GM21526 (cell line): Measurements from ENCODE around the gene PPP1R14D.

Source experiments
- ATAC-seq: cut with Tn5 transposase; IDR thresholded peaks from one replicate; pipeline ENCODE4 v1.9.1; 2021; ENCODE audit warnings: moderate library complexity; ENCODE audit not compliant: unreplicated experiment, low FRiP score

PPP1R14D gene

DNA sequence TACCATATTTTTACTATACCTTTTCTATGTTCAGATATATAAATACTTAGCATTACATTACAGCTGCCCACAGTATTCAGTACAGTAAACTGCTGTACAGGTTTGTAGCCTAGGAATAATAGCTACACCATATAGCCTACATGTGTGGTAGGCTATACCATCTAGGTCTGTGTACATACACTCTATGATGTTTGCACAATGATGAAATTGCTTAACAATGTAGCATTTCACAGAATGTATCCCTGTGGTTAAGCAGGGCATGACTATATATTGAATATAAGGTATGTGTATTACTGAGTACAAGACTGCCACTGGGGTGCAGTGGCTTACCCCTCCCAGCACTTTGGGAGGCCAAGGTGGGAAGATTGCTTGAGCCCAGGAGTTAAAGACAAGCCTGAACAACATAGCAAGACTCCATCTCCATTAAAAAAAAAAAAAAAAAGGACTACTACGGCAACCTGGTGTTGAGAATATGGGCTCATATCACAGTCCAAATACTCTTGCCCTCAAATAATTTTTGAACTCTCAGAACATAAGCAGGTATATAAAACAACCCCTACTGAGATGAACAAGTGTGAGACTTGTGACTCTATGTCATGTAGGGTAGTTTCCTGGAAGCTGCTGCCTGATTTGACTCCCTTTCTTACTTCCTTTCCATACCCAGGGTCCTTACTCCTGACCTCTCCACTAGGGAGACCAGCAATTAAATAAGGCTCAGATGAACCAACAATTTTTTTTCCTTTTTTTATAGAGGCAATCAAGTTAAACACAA lies 4.8 kb downstream of the PPP1R14D start:
- no peak for ATAC-seq

DNA sequence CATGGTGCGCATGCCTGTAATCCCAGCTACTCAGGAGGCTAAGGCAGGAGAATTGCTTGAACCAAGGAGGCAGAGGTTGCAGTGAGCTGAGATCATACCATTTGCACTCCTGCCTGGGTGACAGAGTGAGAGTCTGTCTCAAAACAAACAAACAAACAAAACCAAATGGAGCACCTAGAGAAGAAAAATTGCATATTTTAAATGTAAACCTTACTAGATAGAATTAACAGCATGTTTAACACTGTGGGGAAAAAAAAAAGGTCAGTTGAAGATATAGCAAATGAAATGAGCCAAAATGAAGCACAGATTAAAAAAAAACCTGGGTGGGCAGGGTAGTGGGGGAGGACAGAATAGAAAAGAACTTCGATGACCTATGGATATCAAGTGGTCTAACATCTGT lies 7.3 kb downstream of the PPP1R14D start:
- ATAC-seq = no peak

GRCh38 chr15:40819048-40819447 lies 9.5 kb downstream of the PPP1R14D start:
- ATAC-seq = no peak

DNA sequence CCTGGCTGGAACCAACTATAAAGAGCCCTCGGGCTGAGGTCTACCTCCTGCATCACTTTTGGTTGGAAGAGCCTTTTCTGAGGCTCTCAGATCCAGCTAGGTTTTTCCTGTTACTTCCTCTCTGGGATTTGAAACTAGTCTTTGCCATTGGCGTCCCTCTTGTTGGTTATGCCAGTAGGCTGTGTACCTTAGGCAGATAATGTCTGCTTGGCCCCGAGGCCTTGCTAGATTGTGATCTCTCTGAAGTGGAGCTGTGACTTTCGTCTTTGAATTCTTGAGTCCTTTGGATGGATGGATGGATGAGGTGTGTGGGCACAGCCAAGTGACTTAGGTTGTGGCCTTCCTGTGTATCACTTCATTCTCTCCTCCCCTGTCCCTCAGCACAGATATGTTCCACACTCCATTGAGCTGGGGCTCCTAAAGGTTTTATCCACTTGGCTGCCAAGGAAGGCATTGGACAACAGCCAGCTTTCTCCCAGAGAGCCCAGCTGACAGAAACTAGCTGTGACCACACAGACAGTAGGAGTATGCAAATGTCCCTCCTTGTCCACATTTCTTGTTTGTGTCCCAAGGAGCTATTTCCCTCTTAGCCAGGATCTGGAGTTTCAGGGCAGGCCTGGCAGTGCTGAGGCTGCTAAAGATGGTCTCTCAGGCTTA lies 13.3 kb downstream of the PPP1R14D start:
- no peak for ATAC-seq

DNA sequence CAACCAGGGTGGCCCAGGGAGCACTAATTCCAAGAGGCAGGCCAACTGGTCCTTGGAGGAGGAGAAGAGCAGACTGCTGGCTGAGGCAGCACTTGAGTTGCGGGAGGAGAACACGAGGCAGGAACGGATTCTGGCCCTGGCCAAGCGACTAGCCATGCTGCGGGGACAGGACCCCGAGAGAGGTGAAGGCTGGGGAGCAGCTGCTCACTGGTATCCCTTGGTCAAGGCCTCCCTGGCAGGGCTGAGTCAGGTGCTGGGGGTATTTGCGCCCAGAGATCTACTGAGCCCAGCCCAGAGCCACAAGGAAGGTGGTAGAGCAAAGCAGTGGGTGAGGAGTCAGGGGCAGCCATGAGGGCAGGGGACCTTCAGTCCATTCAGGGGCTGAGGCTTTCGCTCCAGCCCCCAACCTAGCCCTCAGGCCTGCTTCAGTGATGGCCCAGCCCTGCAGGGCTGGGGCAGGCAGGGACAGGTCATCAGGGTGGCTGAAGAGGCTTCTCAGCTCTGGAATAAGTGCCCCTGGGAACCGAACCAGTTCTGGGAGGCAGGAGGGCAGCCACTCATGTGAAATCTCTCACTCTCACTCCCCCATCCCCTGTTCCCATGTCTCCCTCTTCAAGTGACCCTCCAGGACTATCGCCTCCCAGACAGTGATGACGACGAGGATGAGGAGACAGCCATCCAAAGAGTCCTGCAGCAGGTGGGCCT lies 15.6 kb downstream of the PPP1R14D start:
- ATAC-seq = no peak

- ATAC-seq = no peak
These were observed 19.6 kb downstream of the PPP1R14D start for GRCh38 chr15:40808861-40809450.

- no peak for ATAC-seq
These were observed 20.5 kb downstream of the PPP1R14D start for GRCh38 chr15:40807888-40808461.

DNA sequence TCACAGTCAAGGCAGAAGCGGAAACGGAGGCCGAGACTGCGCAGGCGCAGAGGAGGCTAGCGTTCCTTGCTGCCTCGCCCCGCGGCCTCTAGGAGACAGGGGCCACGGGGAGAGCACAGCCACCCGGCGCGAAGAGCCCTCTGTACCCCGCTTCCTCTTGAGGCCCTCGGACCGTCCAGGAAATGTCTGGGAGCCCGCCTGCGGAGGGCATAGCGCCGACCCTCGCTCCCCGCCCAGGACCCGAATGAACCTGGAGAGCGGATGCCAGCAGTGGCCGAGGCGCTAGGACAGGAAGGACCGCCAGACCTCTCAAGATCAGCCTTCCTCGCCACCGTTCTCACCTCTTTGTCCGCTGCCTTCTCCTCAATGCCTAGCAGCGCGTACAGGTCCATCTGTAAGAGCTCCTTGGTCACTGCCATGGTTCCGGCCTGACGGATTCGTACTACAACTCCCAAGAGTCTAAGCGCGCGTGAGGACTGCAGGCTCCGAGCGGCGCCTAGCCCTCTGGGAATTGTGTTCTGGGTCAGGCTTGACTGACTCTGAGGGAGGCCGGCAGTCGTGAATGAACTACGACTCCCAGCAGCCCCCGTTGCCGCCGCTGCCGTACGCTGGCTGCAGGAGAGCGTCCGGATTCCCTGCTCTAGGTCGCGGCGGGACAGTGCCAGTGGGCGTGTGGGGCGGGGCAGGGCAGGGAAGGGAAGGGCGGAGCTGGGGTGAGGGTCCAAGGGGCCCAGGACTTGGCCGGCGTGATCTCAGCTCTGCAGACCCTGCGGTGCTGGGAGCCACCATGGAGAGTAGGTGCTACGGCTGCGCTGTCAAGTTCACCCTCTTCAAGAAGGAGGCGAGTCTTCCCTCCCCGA lies 21.2 kb downstream of the PPP1R14D start, which contains the start of the genes DNAJC17 and ZFYVE19:
TSS of gene DNAJC17 (minus strand) at position 446 of the 860 bp plus-strand sequence. CDS start at position 419, 27 bp downstream.
TSS of gene ZFYVE19 (plus strand) at position 62 of the 860 bp plus-strand sequence. CDS start at position 563, 501 bp downstream.
- ATAC-seq = peak; percentile 87

- ATAC-seq = no peak
These were observed 21.9 kb downstream of the PPP1R14D start for GRCh38 chr15:40806672-40807027.

DNA sequence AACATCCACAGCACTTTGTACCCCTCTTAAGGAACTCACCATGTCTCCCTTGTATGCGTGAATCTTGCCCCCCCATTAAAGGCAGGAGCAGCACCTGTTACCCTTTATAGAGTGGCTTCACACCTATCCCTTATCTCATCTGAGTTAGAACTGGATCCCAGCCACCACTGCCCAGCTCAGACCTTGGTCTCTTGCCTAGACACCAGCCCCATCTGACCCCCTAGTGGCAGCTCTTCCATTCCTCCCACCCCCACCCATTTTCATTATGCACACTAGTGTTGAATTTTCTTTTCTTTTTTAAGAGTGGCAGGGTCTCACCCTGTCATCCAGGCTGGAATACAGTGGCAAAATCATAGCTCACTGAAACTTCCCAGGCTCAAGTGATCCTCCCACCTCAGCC lies 24.8 kb downstream of the PPP1R14D start:
- ATAC-seq = no peak

GRCh38 chr15:40803076-40803475 lies 25.4 kb downstream of the PPP1R14D start:
- no peak for ATAC-seq

DNA sequence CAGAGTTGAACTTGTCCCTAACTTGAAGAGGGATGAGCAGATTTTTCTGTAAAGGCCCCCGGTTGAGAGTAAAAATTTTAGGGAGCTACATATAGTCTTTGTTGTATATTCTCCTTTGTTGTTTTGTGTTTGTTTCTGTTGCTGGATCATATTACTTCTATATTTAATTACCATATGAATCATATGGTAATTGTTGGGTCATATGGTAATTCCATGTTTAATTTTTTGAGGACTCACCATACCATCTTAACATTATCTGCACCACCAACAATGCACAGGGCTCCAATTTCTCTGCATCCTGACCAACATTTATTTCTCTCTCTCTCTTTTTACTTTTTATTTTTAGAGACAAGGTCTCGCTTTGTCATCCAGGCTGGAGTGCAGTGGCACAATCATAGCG lies 29.0 kb downstream of the PPP1R14D start:
- ATAC-seq = no peak

GRCh38 chr15:40796512-40796911 lies 32.0 kb downstream of the PPP1R14D start:
- no peak for ATAC-seq

- ATAC-seq = no peak
These were observed 32.5 kb downstream of the PPP1R14D start for GRCh38 chr15:40796041-40796440.

DNA sequence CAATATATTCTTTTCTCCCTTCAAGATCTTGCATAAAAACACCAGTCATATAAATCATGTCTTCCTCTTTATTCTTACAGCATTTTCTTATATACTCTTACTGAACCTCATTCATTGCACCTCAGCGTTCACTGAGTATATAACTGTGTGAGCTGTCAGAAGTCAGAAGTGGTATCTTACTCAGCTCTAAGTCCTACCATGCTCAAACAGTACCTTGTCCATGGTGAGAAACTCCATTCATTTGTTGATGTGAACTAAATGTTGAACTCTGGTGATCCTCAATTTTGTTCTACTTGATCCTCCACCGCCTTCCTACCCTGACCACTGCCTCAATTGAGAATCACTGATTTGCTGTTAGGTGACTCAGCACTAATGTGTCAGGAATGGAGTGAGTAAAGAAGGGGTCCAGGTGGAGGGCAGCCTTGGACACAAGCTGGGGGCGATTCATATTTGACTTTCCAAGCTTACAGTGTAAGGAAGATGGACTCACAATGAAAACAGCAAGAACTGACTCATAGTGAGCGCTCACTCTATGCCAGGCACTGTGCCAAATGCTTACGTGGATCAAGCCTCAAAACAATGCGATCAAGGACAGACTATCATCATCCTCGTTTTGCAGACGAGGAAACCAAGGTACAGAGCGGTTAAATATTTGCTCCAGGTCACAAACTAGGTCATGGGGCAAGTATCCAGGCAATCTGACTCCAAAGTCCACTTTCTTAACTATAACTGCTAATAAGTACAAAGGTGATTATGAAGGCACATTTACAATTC lies 35.1 kb downstream of the PPP1R14D start:
- no peak for ATAC-seq

DNA sequence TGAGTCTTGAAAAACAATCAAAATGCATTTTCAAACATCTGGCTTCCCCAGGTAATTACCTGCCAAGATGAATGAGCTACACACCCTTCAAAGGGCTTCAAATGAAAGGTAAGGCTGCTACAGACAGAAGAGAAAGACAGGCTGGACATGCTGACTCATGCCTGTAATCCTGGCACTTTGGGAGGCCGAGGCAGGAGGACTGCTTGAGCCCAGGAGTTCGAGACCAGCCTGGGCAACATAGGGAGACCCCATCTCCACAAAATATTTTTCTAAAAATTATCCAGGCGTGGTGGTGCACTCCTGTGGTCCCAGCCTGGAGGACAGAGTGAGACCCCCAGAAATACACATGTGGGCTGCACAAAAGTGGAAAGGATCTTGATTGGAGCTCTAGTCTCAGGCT lies 36.1 kb downstream of the PPP1R14D start:
- ATAC-seq = no peak

DNA sequence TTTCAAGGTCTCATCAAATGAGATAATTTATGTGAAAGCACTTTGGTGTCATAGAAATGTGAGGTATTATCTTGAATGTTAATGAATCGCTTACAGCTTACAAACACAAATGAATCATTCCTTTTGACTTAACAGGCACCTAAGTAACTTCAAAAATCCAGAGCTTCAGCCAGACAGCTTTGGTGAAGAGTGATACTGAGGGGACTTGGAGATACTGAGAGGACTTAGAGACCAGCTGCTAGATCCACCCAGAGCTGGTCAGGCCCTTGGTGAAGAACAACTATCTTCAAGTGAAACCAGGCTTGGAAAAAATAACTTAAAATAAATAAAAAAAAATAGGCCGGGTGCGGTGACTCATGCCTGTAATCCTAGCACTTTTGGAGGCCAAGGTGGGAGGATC lies 37.8 kb downstream of the PPP1R14D start:
- no peak for ATAC-seq

GRCh38 chr15:40789999-40790398 lies 38.5 kb downstream of the PPP1R14D start:
- ATAC-seq = no peak

DNA sequence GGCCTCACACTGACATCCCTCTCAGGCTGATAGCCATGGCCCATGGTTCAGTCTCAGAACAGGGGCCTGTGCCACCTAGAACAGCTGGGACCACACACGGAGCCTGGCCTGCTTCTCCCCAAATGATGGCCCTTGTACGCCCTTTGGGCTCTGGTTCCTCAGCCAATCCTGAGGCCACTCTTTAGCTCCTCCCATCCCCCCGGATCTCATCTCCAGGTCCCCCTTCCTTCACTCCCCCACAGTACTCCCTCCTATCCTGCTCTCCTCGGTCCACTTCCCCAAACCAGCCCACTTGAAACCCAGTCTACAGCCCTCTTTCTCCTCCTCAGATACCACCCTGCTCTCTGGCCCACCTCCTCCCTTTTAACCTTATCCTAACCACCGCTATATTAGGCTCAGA lies 39.4 kb downstream of the PPP1R14D start:
- no peak for ATAC-seq
